ENCODE results near the gene ABCA5.

ABCA5 gene

GRCh38 chr17:69336996-69337395 lies 10.1 kb upstream of the ABCA5 start:
- no peak for TF ChIP-seq CTCF (IDR thresholded peaks at IDR 0.05; ENCODE audit: low read depth, low read length)
- no peak for DNase-seq
- no peaks in the 10 kb centered on the region for H3K27me3 ChIP-seq (ENCODE audit: insufficient read depth, low read depth, severe bottlenecking)
- no peak overlapping the region for H3K27ac ChIP-seq
- no peaks in the 10 kb centered on the region for H3K36me3 ChIP-seq
- no peak overlapping the region for H3K4me3 ChIP-seq (ENCODE audit: low read depth, low read length)
- peaks cover 10% of the 10 kb centered on the region for H3K9me3 ChIP-seq (ENCODE audit: severe bottlenecking)

- no peak overlapping the region for H3K27ac ChIP-seq
- H3K9me3 ChIP-seq (ENCODE audit: severe bottlenecking), result peaks cover 10% of the 10 kb centered on the region
- H3K4me3 ChIP-seq (ENCODE audit: low read depth, low read length), result no peak overlapping the region
- H3K27me3 ChIP-seq (ENCODE audit: insufficient read depth, low read depth, severe bottlenecking), result no peaks in the 10 kb centered on the region
- no peak for TF ChIP-seq CTCF (IDR thresholded peaks at IDR 0.05; ENCODE audit: low read depth, low read length)
- DNase-seq, result no peak
- no peaks in the 10 kb centered on the region for H3K36me3 ChIP-seq
Measured at GRCh38 chr17:69336580-69336979, 9.6 kb upstream of the ABCA5 start.

DNA sequence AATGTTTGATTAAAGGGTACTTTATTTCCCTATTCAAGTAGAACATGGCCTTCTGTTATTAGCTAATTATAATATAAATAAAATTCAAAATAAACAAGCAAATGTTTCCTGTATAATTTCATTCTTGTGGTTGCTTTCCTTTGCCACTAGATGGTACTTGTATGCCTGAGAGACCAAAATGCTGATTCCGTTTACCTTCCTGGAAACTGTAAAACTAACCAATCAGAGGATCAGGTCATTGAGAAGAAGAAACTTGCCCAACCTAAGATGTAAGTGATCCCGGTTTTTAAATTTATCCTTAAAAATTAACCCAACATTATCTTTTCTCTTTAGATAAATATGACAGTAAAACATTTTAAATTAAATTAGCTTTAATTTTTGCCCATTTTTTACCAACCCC lies 8.1 kb upstream of the ABCA5 start:
- no peak for DNase-seq
- Histone ChIP-seq H3K27ac (no peak overlapping the region), H3K9me3 (ENCODE audit: severe bottlenecking) (peaks cover 10% of the 10 kb centered on the region), H3K27me3 (ENCODE audit: insufficient read depth, low read depth, severe bottlenecking) (no peaks in the 10 kb centered on the region), H3K36me3 (no peaks in the 10 kb centered on the region), H3K4me3 (ENCODE audit: low read depth, low read length) (no peak overlapping the region)
- peak; percentile 29; the same call in 1 of the 2 replicates for TF ChIP-seq CTCF (IDR thresholded peaks at IDR 0.05; ENCODE audit: low read depth, low read length)

- H3K36me3 ChIP-seq, result no peaks in the 10 kb centered on the region
- no peak for DNase-seq
- H3K9me3 ChIP-seq (ENCODE audit: severe bottlenecking), result peaks cover 10% of the 10 kb centered on the region
- TF ChIP-seq CTCF (IDR thresholded peaks at IDR 0.05; ENCODE audit: low read depth, low read length), result no peak
- no peaks in the 10 kb centered on the region for H3K27me3 ChIP-seq (ENCODE audit: insufficient read depth, low read depth, severe bottlenecking)
- H3K4me3 ChIP-seq (ENCODE audit: low read depth, low read length), result no peak overlapping the region
- H3K27ac ChIP-seq, result no peak overlapping the region
Measured at GRCh38 chr17:69333561-69333960, 6.6 kb upstream of the ABCA5 start.

- Histone ChIP-seq H3K4me3 (ENCODE audit: low read depth, low read length) (no peak overlapping the region), H3K27ac (no peak overlapping the region), H3K27me3 (ENCODE audit: insufficient read depth, low read depth, severe bottlenecking) (no peaks in the 10 kb centered on the region), H3K36me3 (no peaks in the 10 kb centered on the region), H3K9me3 (ENCODE audit: severe bottlenecking) (peaks cover 5% of the 10 kb centered on the region)
- TF ChIP-seq CTCF (IDR thresholded peaks at IDR 0.05; ENCODE audit: low read depth, low read length), result no peak
- DNase-seq, result no peak
Measured at GRCh38 chr17:69331756-69332155, 4.8 kb upstream of the ABCA5 start.

DNA sequence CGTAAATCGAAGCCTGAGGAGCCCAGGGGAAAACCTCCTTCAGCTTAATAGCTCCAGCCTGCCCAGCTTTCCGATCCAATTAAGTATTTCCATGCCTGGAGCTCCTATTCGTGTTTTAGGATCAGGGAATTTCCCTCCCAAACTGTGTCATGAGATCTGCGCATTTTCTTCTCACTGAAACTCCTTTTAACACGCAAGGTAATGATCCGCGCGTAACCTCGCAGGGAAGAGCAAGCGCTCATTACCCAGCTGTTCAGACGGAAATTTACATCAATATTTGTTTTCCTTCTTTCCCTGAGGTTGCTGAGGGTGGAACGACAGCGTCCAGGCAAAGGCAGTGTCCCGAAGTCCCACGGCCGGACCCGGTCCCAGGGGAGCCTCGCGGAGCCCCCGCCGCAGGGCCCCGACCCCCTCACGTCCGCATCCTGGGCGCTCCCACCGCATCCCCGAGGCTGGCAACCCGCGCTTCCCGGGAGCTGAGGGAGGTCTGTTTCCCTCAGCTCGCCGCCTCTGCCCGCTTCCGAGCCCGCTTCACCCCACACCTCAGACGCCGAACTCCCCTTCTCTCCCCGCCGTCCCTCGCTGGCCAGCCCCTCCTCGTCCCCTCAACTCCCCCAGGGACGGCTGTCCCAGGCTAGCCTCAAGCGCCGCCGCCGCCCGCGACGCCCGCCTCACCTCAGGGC lies 415 bp downstream of the ABCA5 start:
- peak overlapping the region; percentile 72 for H3K27ac ChIP-seq
- no peaks in the 10 kb centered on the region for H3K27me3 ChIP-seq (ENCODE audit: insufficient read depth, low read depth, severe bottlenecking)
- peaks cover 4% of the 10 kb centered on the region for H3K9me3 ChIP-seq (ENCODE audit: severe bottlenecking)
- DNase-seq, result no peak
- TF ChIP-seq CTCF (IDR thresholded peaks at IDR 0.05; ENCODE audit: low read depth, low read length), result no peak
- H3K36me3 ChIP-seq, result no peaks in the 10 kb centered on the region
- H3K4me3 ChIP-seq (ENCODE audit: low read depth, low read length), result peak overlapping the region; percentile 92
